SK-N-SH (cell line): ENCODE measurements around the gene UMODL1. TPM values are rescaled to one million over a fixed set of nuclear protein-coding genes. Genes with fewer than 3 reads are reported as not detected.

Experiments
- CTCF ChIA-PET: fragments of 300-600, 350-600 bp; formaldehyde crosslinking; extraction: SDS; loops from one replicate; lab custom pipeline; 2021; lab: Yijun Ruan, JAX
- POLR2A ChIA-PET: fragments of 350-600 bp; sonication (Branson Sonifier 250); formaldehyde crosslinking; extraction: SDS; loops from one replicate; lab custom pipeline; 2020; ENCODE audit warnings: antibody characterized with exemption, inconsistent platforms; lab: Yijun Ruan, JAX
- DNase-seq: peaks from one replicate; pipeline ENCODE4 v3.0.0; 2012
- H2AFZ ChIP-seq: fragments of 200-600 bp; sonication (generic); 2 replicates; pipeline ENCODE4 v1.8.1; 2016; ENCODE audit warnings: antibody characterized with exemption, mild to moderate bottlenecking, low read depth
- H3F3A ChIP-seq: fragments of 200-600 bp; sonication (generic); replicated peaks from 2 replicates; pipeline ENCODE3; 2016; ENCODE audit warnings: antibody characterized with exemption, mild to moderate bottlenecking; ENCODE audit not compliant: insufficient read depth
- H3K27ac ChIP-seq, 2 experiments: fragments of 200-500 bp in 1 of 2; fragments of 200-600 bp in 1 of 2; sonication (Bioruptor generic) in 1 of 2; sonication (generic), shearing (Covaris generic) in 1 of 2; 2 replicates each; pipeline versions ENCODE4 v1.5.1 to v1.6.1; 2014 to 2016; ENCODE audit warnings: low read depth in 2 of 2, inconsistent platforms in 1 of 2, low read length in 1 of 2, mild to moderate bottlenecking in 1 of 2, mixed read lengths in 1 of 2
- H3K27me3 ChIP-seq: fragments of 200-600 bp; sonication (generic), shearing (Covaris generic); 2 replicates; pipeline ENCODE4 v1.6.1; 2016; ENCODE audit warnings: mixed run types; ENCODE audit not compliant: insufficient read depth
- H3K36me3 ChIP-seq, 2 experiments: fragments of 200-500 bp in 1 of 2; fragments of 200-600 bp in 1 of 2; sonication (Bioruptor generic) in 1 of 2; sonication (generic) in 1 of 2; replicated peaks in 1 of 2; 2 replicates each; pipeline versions ENCODE3 to v1.5.1; 2014 to 2016; ENCODE audit warnings: low read length in 1 of 2, mild to moderate bottlenecking in 1 of 2; ENCODE audit not compliant: insufficient read depth in 2 of 2, control insufficient read depth in 1 of 2
- H3K4me1 ChIP-seq, 2 experiments: fragments of 200-500 bp in 1 of 2; fragments of 200-600 bp in 1 of 2; sonication (Bioruptor generic) in 1 of 2; sonication (generic), shearing (Covaris generic) in 1 of 2; 2 replicates each; pipeline versions ENCODE4 v1.5.1 to v1.6.1; 2014 to 2016; ENCODE audit warnings: low read depth in 1 of 2, low read length in 1 of 2, mixed run types in 1 of 2; ENCODE audit not compliant: insufficient read depth in 2 of 2, control insufficient read depth in 1 of 2
- H3K4me2 ChIP-seq: fragments of 200-600 bp; sonication (generic), shearing (Covaris generic); 2 replicates; pipeline ENCODE4 v1.6.1; 2017; ENCODE audit warnings: mixed run types
- H3K4me3 ChIP-seq, 2 experiments: fragments of 200-500 bp in 1 of 2; fragments of 200-600 bp in 1 of 2; sonication (Bioruptor generic) in 1 of 2; sonication (generic), shearing (Covaris generic) in 1 of 2; 2 replicates each; pipeline versions ENCODE4 v1.5.1 to v1.8.1; 2014 to 2016; ENCODE audit warnings: low read depth in 2 of 2, inconsistent platforms in 1 of 2, low read length in 1 of 2, mild to moderate bottlenecking in 1 of 2, mixed read lengths in 1 of 2, moderate library complexity in 1 of 2
- H3K79me2 ChIP-seq: fragments of 200-600 bp; sonication (generic); 2 replicates; pipeline ENCODE4 v1.8.1; 2017; ENCODE audit warnings: mild to moderate bottlenecking; ENCODE audit not compliant: insufficient read depth
- H3K9ac ChIP-seq: fragments of 200-600 bp; sonication (generic); 2 replicates; pipeline ENCODE4 v1.6.1; 2017; ENCODE audit warnings: mixed run types
- H3K9me2 ChIP-seq: fragments of 200-600 bp; sonication (generic); 2 replicates; pipeline ENCODE4 v1.6.1; 2017; ENCODE audit warnings: mixed run types
- H3K9me3 ChIP-seq: fragments of 200-600 bp; sonication (generic); 2 replicates; pipeline ENCODE4 v1.6.1; 2017; ENCODE audit warnings: mixed run types, mild to moderate bottlenecking, moderate library complexity
- H4K20me1 ChIP-seq: fragments of 200-600 bp; sonication (generic); 2 replicates; pipeline ENCODE4 v1.6.1; 2017; ENCODE audit warnings: mild to moderate bottlenecking, mixed run types; ENCODE audit not compliant: insufficient read depth
- EP300 ChIP-seq, 2 experiments: IDR thresholded peaks; 2 replicates each; pipeline versions ENCODE4 v1.4.0 to v1.6.1; 2012; ENCODE audit warnings: borderline replicate concordance in 1 of 2, low read depth in 1 of 2, low read length in 1 of 2
- FOSL2 ChIP-seq: IDR thresholded peaks from 2 replicates; pipeline ENCODE4 v1.4.0; 2012; ENCODE audit warnings: low read depth, mild to moderate bottlenecking, moderate library complexity, borderline replicate concordance
- GABPA ChIP-seq: IDR thresholded peaks from 2 replicates; pipeline ENCODE4 v1.4.0; 2012; ENCODE audit warnings: low read depth, mild to moderate bottlenecking
- IRF3 ChIP-seq: fragments of 150-350 bp; IDR thresholded peaks from 2 replicates; pipeline ENCODE4 v1.6.1; 2016; ENCODE audit warnings: mild to moderate bottlenecking, low read depth, low read length
- JUND ChIP-seq: IDR thresholded peaks from 2 replicates; pipeline ENCODE4 v1.4.0; 2012
- MAX ChIP-seq: IDR thresholded peaks from 2 replicates; pipeline ENCODE4 v1.4.0; 2012; ENCODE audit warnings: low read depth
- NRF1 ChIP-seq: IDR thresholded peaks from 2 replicates; pipeline ENCODE4 v1.6.1; 2012; ENCODE audit warnings: low read depth, mild to moderate bottlenecking, low read length
- RFX5 ChIP-seq: IDR thresholded peaks from 2 replicates; pipeline ENCODE4 v1.6.1; 2012; ENCODE audit warnings: mild to moderate bottlenecking, improper control_type of control experiment, low read length
- SMC3 ChIP-seq: IDR thresholded peaks from 2 replicates; pipeline ENCODE4 v1.6.1; 2012; ENCODE audit warnings: low read depth, low read length, improper control_type of control experiment
- WGBS: methylation state at CpG from one replicate; pipeline ENCODE4 v1.1.6; 2017; ENCODE audit warnings: low lambda C conversion rate; 5-methylcytosine and 5-hydroxymethylcytosine counted together
- polyA plus RNA-seq, 3 experiments: library from polyadenylated mRNA; depleted of rRNA; stranded (reverse); fragments of >200 nt; gene quantifications; 2 replicates each; pipeline ENCODE4 v1.2.3, GENCODE V29; 2012
- TF ChIP-seq, protein P1 (sequence below): IDR thresholded peaks from 2 replicates; pipeline ENCODE4 v1.4.0; 2012; ENCODE audit warnings: low read depth, borderline replicate concordance
- TF ChIP-seq, protein P2 (sequence below): IDR thresholded peaks from 2 replicates; pipeline ENCODE4 v1.6.1; 2012; ENCODE audit warnings: mild to moderate bottlenecking, low read depth, low read length, moderate library complexity
- TF ChIP-seq, protein P3 (sequence below): IDR thresholded peaks from 2 replicates; pipeline ENCODE4 v1.4.0; 2012; ENCODE audit warnings: low read depth, borderline replicate concordance

Gene UMODL1
- polyA plus RNA-seq, 1 of the 3 experiments (the other 2 are of a cell fraction) = not detected

DNA sequence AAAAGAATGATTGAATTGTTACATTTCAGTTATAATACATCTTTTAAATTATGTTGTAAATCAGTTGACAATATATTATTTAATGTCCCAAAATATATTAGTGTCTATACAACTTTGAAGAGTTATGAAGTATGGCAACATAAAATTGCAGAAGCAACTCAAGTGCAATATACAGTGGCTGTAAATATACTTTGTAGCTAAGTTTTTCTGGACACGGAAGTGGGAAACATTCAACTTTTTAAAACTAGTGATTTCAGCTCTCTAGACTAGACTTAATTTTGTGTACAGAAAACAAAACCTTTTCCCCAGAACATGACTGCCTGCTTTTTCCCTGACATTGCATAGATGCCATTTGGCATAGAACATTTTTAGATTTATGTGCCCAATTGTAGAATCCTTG, 118.3 kb downstream of the UMODL1 start:
- H3K27ac ChIP-seq = no peak overlapping the region
- no peak overlapping the region for H2AFZ ChIP-seq
- no peak overlapping the region for H3K4me3 ChIP-seq
- H3K36me3 ChIP-seq = no peaks in the 10 kb centered on the region
- ChIA-PET CTCF (no interaction called here), POLR2A (no interaction called here)
- no peak for DNase-seq
- peaks cover 0 to 2% of the 10 kb centered on the region in 2 experiments; a peak in 1 of 4 replicates for H3K4me1 ChIP-seq
- H3F3A ChIP-seq = no peaks in the 10 kb centered on the region
- H3K9me3 ChIP-seq = no peaks in the 10 kb centered on the region
- no peaks in the 10 kb centered on the region for H4K20me1 ChIP-seq
- H3K9ac ChIP-seq = no peak overlapping the region
- no peaks in the 10 kb centered on the region for H3K79me2 ChIP-seq
- TF ChIP-seq RFX5 = no peak
- no peak for TF ChIP-seq JUND
- no peak for TF ChIP-seq EP300 (IDR thresholded peaks at IDR 0.05; ENCODE audit: borderline replicate concordance in 1 of 2, low read depth in 1 of 2, low read length in 1 of 2)
- no peak for TF ChIP-seq NRF1
- no peak for TF ChIP-seq IRF3
- TF ChIP-seq MAX = no peak
- TF ChIP-seq FOSL2 = no peak
- no peak for TF ChIP-seq GABPA
- TF ChIP-seq SMC3 = no peak
- TF ChIP-seq, protein P1, sequence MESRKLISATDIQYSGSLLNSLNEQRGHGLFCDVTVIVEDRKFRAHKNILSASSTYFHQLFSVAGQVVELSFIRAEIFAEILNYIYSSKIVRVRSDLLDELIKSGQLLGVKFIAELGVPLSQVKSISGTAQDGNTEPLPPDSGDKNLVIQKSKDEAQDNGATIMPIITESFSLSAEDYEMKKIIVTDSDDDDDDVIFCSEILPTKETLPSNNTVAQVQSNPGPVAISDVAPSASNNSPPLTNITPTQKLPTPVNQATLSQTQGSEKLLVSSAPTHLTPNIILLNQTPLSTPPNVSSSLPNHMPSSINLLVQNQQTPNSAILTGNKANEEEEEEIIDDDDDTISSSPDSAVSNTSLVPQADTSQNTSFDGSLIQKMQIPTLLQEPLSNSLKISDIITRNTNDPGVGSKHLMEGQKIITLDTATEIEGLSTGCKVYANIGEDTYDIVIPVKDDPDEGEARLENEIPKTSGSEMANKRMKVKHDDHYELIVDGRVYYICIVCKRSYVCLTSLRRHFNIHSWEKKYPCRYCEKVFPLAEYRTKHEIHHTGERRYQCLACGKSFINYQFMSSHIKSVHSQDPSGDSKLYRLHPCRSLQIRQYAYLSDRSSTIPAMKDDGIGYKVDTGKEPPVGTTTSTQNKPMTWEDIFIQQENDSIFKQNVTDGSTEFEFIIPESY = no peak
- TF ChIP-seq, protein P2, sequence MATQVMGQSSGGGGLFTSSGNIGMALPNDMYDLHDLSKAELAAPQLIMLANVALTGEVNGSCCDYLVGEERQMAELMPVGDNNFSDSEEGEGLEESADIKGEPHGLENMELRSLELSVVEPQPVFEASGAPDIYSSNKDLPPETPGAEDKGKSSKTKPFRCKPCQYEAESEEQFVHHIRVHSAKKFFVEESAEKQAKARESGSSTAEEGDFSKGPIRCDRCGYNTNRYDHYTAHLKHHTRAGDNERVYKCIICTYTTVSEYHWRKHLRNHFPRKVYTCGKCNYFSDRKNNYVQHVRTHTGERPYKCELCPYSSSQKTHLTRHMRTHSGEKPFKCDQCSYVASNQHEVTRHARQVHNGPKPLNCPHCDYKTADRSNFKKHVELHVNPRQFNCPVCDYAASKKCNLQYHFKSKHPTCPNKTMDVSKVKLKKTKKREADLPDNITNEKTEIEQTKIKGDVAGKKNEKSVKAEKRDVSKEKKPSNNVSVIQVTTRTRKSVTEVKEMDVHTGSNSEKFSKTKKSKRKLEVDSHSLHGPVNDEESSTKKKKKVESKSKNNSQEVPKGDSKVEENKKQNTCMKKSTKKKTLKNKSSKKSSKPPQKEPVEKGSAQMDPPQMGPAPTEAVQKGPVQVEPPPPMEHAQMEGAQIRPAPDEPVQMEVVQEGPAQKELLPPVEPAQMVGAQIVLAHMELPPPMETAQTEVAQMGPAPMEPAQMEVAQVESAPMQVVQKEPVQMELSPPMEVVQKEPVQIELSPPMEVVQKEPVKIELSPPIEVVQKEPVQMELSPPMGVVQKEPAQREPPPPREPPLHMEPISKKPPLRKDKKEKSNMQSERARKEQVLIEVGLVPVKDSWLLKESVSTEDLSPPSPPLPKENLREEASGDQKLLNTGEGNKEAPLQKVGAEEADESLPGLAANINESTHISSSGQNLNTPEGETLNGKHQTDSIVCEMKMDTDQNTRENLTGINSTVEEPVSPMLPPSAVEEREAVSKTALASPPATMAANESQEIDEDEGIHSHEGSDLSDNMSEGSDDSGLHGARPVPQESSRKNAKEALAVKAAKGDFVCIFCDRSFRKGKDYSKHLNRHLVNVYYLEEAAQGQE = no peak
- TF ChIP-seq, protein P3, sequence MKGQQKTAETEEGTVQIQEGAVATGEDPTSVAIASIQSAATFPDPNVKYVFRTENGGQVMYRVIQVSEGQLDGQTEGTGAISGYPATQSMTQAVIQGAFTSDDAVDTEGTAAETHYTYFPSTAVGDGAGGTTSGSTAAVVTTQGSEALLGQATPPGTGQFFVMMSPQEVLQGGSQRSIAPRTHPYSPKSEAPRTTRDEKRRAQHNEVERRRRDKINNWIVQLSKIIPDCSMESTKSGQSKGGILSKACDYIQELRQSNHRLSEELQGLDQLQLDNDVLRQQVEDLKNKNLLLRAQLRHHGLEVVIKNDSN = no peak
- 77% methylated on average over 1 of the region's 1 CpG for WGBS
- no peaks in the 10 kb centered on the region for H3K9me2 ChIP-seq
- H3K27me3 ChIP-seq = no peaks in the 10 kb centered on the region
- no peak overlapping the region for H3K4me2 ChIP-seq
